K562 (cell line): Measurements from ENCODE around the gene SAP30BP. TPM values are rescaled to one million over a fixed set of nuclear protein-coding genes. Genes with fewer than 3 reads are reported as not detected.

Source experiments
- ATAC-seq: fragments of 200-7000 bp; cut with Tn5 transposase; 3 replicates; pipeline ENCODE4 v1.9.1; 2020; ENCODE audit warnings: moderate library complexity
- BruUV-seq: library from RNA; stranded (reverse); fragments of 400-500 nt; replicated peaks from 2 replicates; lab custom pipeline; 2021; lab: Mats Ljungman, UMichigan
- CTCF ChIA-PET: fragments of 300-600 bp; formaldehyde crosslinking; extraction: SDS; loops from one replicate; lab custom pipeline; 2021; ENCODE audit warnings: low intra/inter-chr PET ratio; lab: Yijun Ruan, JAX
- POLR2A ChIA-PET: fragments of 300-600, 350-650 bp; sonication (Branson Sonifier 250); formaldehyde crosslinking; extraction: SDS; loops from one replicate; lab custom pipeline; 2021; ENCODE audit warnings: antibody characterized with exemption, inconsistent platforms; lab: Yijun Ruan, JAX
- DNase-seq, 4 experiments: peaks; one replicate each; pipeline versions ENCODE4 v3.0.0 to v3.0.0-alpha.2; 2011 to 2018; ENCODE audit warnings: low spot score in 3 of 4, mixed read lengths in 3 of 4; ENCODE audit errors: extremely low read depth in 1 of 4
- FAIRE-seq: peaks from 2 replicates; lab custom pipeline; 2011; peaks lifted over from hg19 to GRCh38; lab: Jason Lieb, UNC
- H2AFZ ChIP-seq: 2 replicates; pipeline ENCODE4 v1.6.0; 2011; ENCODE audit warnings: low read depth, low read length, control low read depth, inconsistent platforms
- H3K27ac ChIP-seq: fragments of 200-600 bp; 3 replicates; pipeline ENCODE4 v1.8.0; 2011; ENCODE audit warnings: low read depth, mild to moderate bottlenecking, control low read depth, inconsistent platforms, low read length, moderate library complexity, mixed read lengths; ENCODE audit errors: extremely low read depth
- H3K27me3 ChIP-seq, 2 experiments: fragments of 300-600 bp in 1 of 2; 2 replicates in 1 of 2; 3 replicates in 1 of 2; pipeline versions ENCODE4 v1.6.0 to v1.8.0; 2011; ENCODE audit warnings: inconsistent platforms in 2 of 2, low read length in 2 of 2, mild to moderate bottlenecking in 1 of 2, mixed read lengths in 1 of 2, moderate library complexity in 1 of 2; ENCODE audit not compliant: control insufficient read depth in 2 of 2, insufficient read depth in 2 of 2
- H3K36me3 ChIP-seq: fragments of 300-600 bp; 3 replicates; pipeline ENCODE4 v1.8.0; 2011; ENCODE audit warnings: mild to moderate bottlenecking, low read length, inconsistent platforms; ENCODE audit not compliant: control insufficient read depth, insufficient read depth
- H3K4me1 ChIP-seq, 2 experiments: fragments of 200-600 bp in 1 of 2; replicated peaks in 1 of 2; 2 replicates in 1 of 2; 3 replicates in 1 of 2; pipeline versions ENCODE4 v1.5.1 to v1.8.0; 2011; ENCODE audit warnings: inconsistent platforms in 2 of 2, low read length in 2 of 2, mild to moderate bottlenecking in 1 of 2, mixed read lengths in 1 of 2, moderate library complexity in 1 of 2; ENCODE audit not compliant: control insufficient read depth in 2 of 2, insufficient read depth in 2 of 2
- H3K4me2 ChIP-seq: 2 replicates; pipeline ENCODE4 v1.6.1; 2011; ENCODE audit warnings: low read length, control low read depth, inconsistent platforms, mixed read lengths; ENCODE audit not compliant: insufficient read depth
- H3K4me3 ChIP-seq: fragments of 200-600 bp; sonication (generic), shearing (Covaris generic); 2 replicates; pipeline ENCODE4 v1.5.1; 2016; ENCODE audit warnings: control low read depth, inconsistent platforms
- H3K79me2 ChIP-seq: fragments of 200-600 bp; 3 replicates; pipeline ENCODE4 v1.8.0; 2011; ENCODE audit warnings: low read length, inconsistent platforms; ENCODE audit not compliant: control insufficient read depth, insufficient read depth
- H3K9ac ChIP-seq, 2 experiments: 2 replicates each; pipeline versions ENCODE4 v1.6.0 to v1.6.1; 2011; ENCODE audit warnings: low read depth in 2 of 2, low read length in 2 of 2, control low read depth in 1 of 2, inconsistent platforms in 1 of 2, mild to moderate bottlenecking in 1 of 2, mixed read lengths in 1 of 2; ENCODE audit not compliant: insufficient read depth in 1 of 2
- H3K9me1 ChIP-seq: one replicate; pipeline ENCODE4 v1.6.0; 2011; ENCODE audit warnings: inconsistent platforms, mild to moderate bottlenecking, low read length, moderate library complexity; ENCODE audit not compliant: control insufficient read depth, insufficient read depth
- H3K9me3 ChIP-seq: replicated peaks from 2 replicates; pipeline ENCODE4 v1.5.1; 2011; ENCODE audit warnings: low read depth, low read length, inconsistent platforms; ENCODE audit not compliant: control insufficient read depth, insufficient read depth
- H4K20me1 ChIP-seq: replicated peaks from 2 replicates; pipeline ENCODE4 v1.6.1; 2011; ENCODE audit warnings: low read length, inconsistent platforms, mixed read lengths; ENCODE audit not compliant: control insufficient read depth, insufficient read depth
- ATF2 ChIP-seq: sonication (generic); formaldehyde crosslinking; IDR thresholded peaks from 2 replicates; pipeline ENCODE4 v1.8.1; 2022; ENCODE audit warnings: missing genetic modification reagents
- FOXK1 ChIP-seq: sonication (generic); formaldehyde crosslinking; IDR thresholded peaks from 2 replicates; pipeline ENCODE4 v1.8.0; 2022; ENCODE audit warnings: missing genetic modification reagents, mild to moderate bottlenecking, borderline replicate concordance
- HEY1 ChIP-seq: fragments of 250-450 bp; sonication (Bioruptor Pico); IDR thresholded peaks from 2 replicates; pipeline ENCODE4 v1.5.0; 2020; ENCODE audit warnings: mild to moderate bottlenecking, moderate library complexity, borderline replicate concordance
- JUNB ChIP-seq: fragments of 450-650 bp; formaldehyde crosslinking; conservative IDR thresholded peaks from 2 replicates; pipeline ENCODE4 v1.4.0; 2020; ENCODE audit warnings: mild to moderate bottlenecking
- TRIM25 ChIP-seq: fragments of 450-650 bp; IDR thresholded peaks from 2 replicates; pipeline ENCODE4 v1.7.0; 2016; ENCODE audit warnings: borderline replicate concordance
- XRCC5 ChIP-seq: fragments of 200-400 bp; formaldehyde crosslinking; IDR thresholded peaks from 2 replicates; pipeline ENCODE4 v1.6.1; 2017; ENCODE audit warnings: low read depth, mild to moderate bottlenecking, low read length
- ZNF124 ChIP-seq: sonication (generic); formaldehyde crosslinking; IDR thresholded peaks from 2 replicates; pipeline ENCODE4 v1.8.1; 2022; ENCODE audit warnings: missing genetic modification reagents
- ZNF668 ChIP-seq: fragments of 250-450 bp; sonication (Bioruptor Pico); IDR thresholded peaks from 2 replicates; pipeline ENCODE4 v1.8.0; 2022; ENCODE audit warnings: mild to moderate bottlenecking, inconsistent platforms
- WGBS: fragments of 100-300 bp; shearing (Covaris generic); methylation state at CpG from one replicate; pipeline ENCODE4 v1.1.6; 2016; ENCODE audit warnings: low coverage, mixed read lengths; ENCODE audit not compliant: insufficient coverage; ENCODE audit errors: missing lambda C conversion rate; 5-methylcytosine and 5-hydroxymethylcytosine counted together
- in situ Hi-C: fragments of 300-500 bp; cut with MboI; formaldehyde crosslinking; loops from 4 replicates; pipeline ENCODE4 v1.15.0; 2018; ENCODE audit warnings: inconsistent platforms, mixed read lengths
- intact Hi-C: fragments of 100-400 bp; cut with micrococcal nuclease; formaldehyde crosslinking; loops from 2 replicates; pipeline ENCODE4 v1.14.2; 2022
- polyA plus RNA-seq, 8 experiments: library from polyadenylated mRNA; depleted of rRNA in 4 of 8; stranded (reverse) in 5 of 8; unstranded in 3 of 8; fragments of >200 nt; fragmentation: Nextera tagmentation in 2 of 8; fragmentation: Illumina TruSeq in 1 of 8; extraction: Ambion mirVana in 2 of 8; extraction: Trizol in 1 of 8; gene quantifications; 2 replicates each; pipeline versions ENCODE4 v1.2.1 to v1.2.3, GENCODE V29; 2011 to 2014; ENCODE audit warnings: inconsistent platforms in 1 of 8, missing spikeins in 1 of 8
- total RNA-seq, 7 experiments: library from RNA; depleted of rRNA in 6 of 7; stranded (reverse); fragments of >200 nt in 6 of 7; fragmentation: Illumina TruSeq in 2 of 7; extraction: Trizol in 2 of 7; gene quantifications; 2 replicates each; pipeline versions ENCODE4 v1.2.1 to v1.2.3, GENCODE V29; 2011 to 2021; ENCODE audit warnings: low replicate concordance in 1 of 7
- TF ChIP-seq, protein P1 (sequence below), 2 experiments: fragments of 250-450 bp in 1 of 2; fragments of 450-650 bp in 1 of 2; sonication (Bioruptor Pico) in 1 of 2; IDR thresholded peaks; 2 replicates each; pipeline versions ENCODE4 v1.6.1 to v1.8.0; 2016 to 2021; ENCODE audit warnings: mild to moderate bottlenecking in 2 of 2, moderate library complexity in 2 of 2, missing compliant biosample characterization in 1 of 2, missing genetic modification characterization in 1 of 2
- TF ChIP-seq, protein P2 (sequence below): fragments of 450-650 bp; formaldehyde crosslinking; IDR thresholded peaks from 2 replicates; pipeline ENCODE4 v1.4.0; 2020; ENCODE audit warnings: mild to moderate bottlenecking, moderate library complexity
- TF ChIP-seq, protein P3 (sequence below): fragments of 250-450 bp; sonication (Bioruptor Pico); IDR thresholded peaks from 2 replicates; pipeline ENCODE4 v1.8.0; 2021; ENCODE audit warnings: mild to moderate bottlenecking, moderate library complexity

The SAP30BP gene
- total and polyA plus RNA-seq, 9 of the 15 experiments (the other 6 are each of a cell fraction or from before 2014, with no cell fraction given) = 45.3 to 154 (median 71.7) TPM

- DNase-seq (peak; percentile 89 to 95 (median 91)), FAIRE-seq (peak; percentile 68), ATAC-seq (peak; percentile 89)
- Histone ChIP-seq H4K20me1 (no peaks in the 10 kb centered on the region), H2AFZ (peak overlapping the region; percentile 97), H3K27ac (peak overlapping the region; percentile 76), H3K4me2 (peak overlapping the region; percentile 76), H3K9me3 (no peaks in the 10 kb centered on the region), H3K27me3 (no peaks in the 10 kb centered on the region), H3K4me3 (peak overlapping the region; percentile 45), H3K79me2 (no peaks in the 10 kb centered on the region), H3K4me1 (peaks cover 13 to 82% of the 10 kb centered on the region in 2 experiments), H3K36me3 (no peaks in the 10 kb centered on the region), H3K9ac (peak overlapping the region; percentile 59 to 91), H3K9me1 (no peaks in the 10 kb centered on the region)
- 12% methylated on average over 42 of the region's 76 CpGs for WGBS
- POLR2A ChIA-PET = interaction anchor here (0.6 to 14.7 kb wide), 21 partner anchors 8 to 515 kb away, joined by 3 to 464 read pairs (median 3); partner anchors contain the start of genes GALK1, SMIM5 and TRIM65
- CTCF ChIA-PET = interaction anchor here (0.7 kb wide), 2 partner anchors 251 to 254 kb away, joined by 3 to 5 read pairs; no protein-coding TSS in a partner anchor
- BruUV-seq = no TSS peak
- intact Hi-C loops = loop anchor here (5.0 to 10.0 kb wide), 2 partner anchors 236 to 251 kb away; partner anchors contain the start of genes CASKIN2, CDK3 and TSEN54
- in situ Hi-C loops = no loop called here
- TF ChIP-seq, protein P1, sequence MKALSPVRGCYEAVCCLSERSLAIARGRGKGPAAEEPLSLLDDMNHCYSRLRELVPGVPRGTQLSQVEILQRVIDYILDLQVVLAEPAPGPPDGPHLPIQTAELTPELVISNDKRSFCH (CRISPR knock-in tag; IDR thresholded peaks at IDR 0.05) = no peak
- TF ChIP-seq, protein P1 (tag; IDR thresholded peaks at IDR 0.05) = no peak; the same call in 1 of the 2 replicates
- no peak for TF ChIP-seq XRCC5
- no peak for TF ChIP-seq ZNF668 (CRISPR knock-in tag)
- peak; percentile 56; the same call in 1 of the 2 replicates for TF ChIP-seq ATF2 (CRISPR knock-in tag)
- TF ChIP-seq, protein P2, sequence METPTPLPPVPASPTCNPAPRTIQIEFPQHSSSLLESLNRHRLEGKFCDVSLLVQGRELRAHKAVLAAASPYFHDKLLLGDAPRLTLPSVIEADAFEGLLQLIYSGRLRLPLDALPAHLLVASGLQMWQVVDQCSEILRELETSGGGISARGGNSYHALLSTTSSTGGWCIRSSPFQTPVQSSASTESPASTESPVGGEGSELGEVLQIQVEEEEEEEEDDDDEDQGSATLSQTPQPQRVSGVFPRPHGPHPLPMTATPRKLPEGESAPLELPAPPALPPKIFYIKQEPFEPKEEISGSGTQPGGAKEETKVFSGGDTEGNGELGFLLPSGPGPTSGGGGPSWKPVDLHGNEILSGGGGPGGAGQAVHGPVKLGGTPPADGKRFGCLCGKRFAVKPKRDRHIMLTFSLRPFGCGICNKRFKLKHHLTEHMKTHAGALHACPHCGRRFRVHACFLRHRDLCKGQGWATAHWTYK (CRISPR knock-in tag) = 0 out of 2 replicates have a peak, but pooled peaks have one; percentile 67
- TF ChIP-seq, protein P3, sequence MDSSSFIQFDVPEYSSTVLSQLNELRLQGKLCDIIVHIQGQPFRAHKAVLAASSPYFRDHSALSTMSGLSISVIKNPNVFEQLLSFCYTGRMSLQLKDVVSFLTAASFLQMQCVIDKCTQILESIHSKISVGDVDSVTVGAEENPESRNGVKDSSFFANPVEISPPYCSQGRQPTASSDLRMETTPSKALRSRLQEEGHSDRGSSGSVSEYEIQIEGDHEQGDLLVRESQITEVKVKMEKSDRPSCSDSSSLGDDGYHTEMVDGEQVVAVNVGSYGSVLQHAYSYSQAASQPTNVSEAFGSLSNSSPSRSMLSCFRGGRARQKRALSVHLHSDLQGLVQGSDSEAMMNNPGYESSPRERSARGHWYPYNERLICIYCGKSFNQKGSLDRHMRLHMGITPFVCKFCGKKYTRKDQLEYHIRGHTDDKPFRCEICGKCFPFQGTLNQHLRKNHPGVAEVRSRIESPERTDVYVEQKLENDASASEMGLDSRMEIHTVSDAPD (CRISPR knock-in tag) = no peak
- TF ChIP-seq JUNB (CRISPR knock-in tag) = no peak
- no peak for TF ChIP-seq ZNF124 (CRISPR knock-in tag)
- TF ChIP-seq TRIM25 = no peak
- no peak for TF ChIP-seq HEY1
- TF ChIP-seq FOXK1 (CRISPR knock-in tag) = no peak
These were observed 86.6 kb downstream of the SAP30BP start for GRCh38 chr17:75753514-75754377.
